Kidney (tissue), 14 donors: ENCODE data around the gene GMEB2. TPM values are rescaled to one million over a fixed set of nuclear protein-coding genes. Genes with fewer than 3 reads are reported as not detected.

Experiments used
- DNase-seq, 5 donors: peaks; one replicate each; pipeline ENCODE4 v3.0.0-alpha.2; 2013 to 2020
- FAIRE-seq: peaks from 2 replicates; lab custom pipeline; 2012; peaks lifted over from hg19 to GRCh38; lab: Jason Lieb, UNC
- H3K27ac ChIP-seq, 2 donors: one replicate each; pipeline ENCODE4 v1.7.0; 2013; ENCODE audit warnings: low read depth in 2 of 2, low read length in 2 of 2, inconsistent platforms in 1 of 2
- H3K27me3 ChIP-seq: one replicate; pipeline ENCODE4 v1.7.1; 2013; ENCODE audit warnings: low read length, inconsistent platforms; ENCODE audit not compliant: control insufficient read depth, insufficient read depth
- H3K36me3 ChIP-seq, 3 donors: one replicate each; pipeline versions ENCODE4 v1.7.0 to v1.7.1; 2013; ENCODE audit warnings: low read length in 3 of 3, control low read depth in 1 of 3, inconsistent platforms in 1 of 3; ENCODE audit not compliant: insufficient read depth in 3 of 3, control insufficient read depth in 2 of 3
- H3K4me1 ChIP-seq, 3 donors: one replicate each; pipeline versions ENCODE4 v1.7.0 to v1.7.1; 2013; ENCODE audit warnings: low read length in 3 of 3, inconsistent platforms in 1 of 3, low read depth in 1 of 3; ENCODE audit not compliant: control insufficient read depth in 2 of 3, insufficient read depth in 2 of 3
- H3K4me3 ChIP-seq, 3 donors: one replicate each; pipeline versions ENCODE4 v1.7.0 to v1.8.1; 2013; ENCODE audit warnings: low read length in 3 of 3, control low read depth in 1 of 3, inconsistent platforms in 1 of 3
- H3K9ac ChIP-seq, 3 donors: one replicate each; pipeline versions ENCODE4 v1.7.0 to v1.7.1; 2013; ENCODE audit warnings: low read length in 3 of 3, control low read depth in 1 of 3, inconsistent platforms in 1 of 3
- H3K9me3 ChIP-seq, 3 donors: one replicate each; pipeline versions ENCODE4 v1.7.0 to v1.7.1; 2013; ENCODE audit warnings: low read length in 3 of 3, control low read depth in 1 of 3, inconsistent platforms in 1 of 3; ENCODE audit not compliant: control insufficient read depth in 2 of 3, insufficient read depth in 1 of 3
- intact Hi-C: fragments of 100-400 bp; cut with DNase I; formaldehyde crosslinking; loops from one replicate; pipeline ENCODE4 v1.11.1; 2022
- polyA plus RNA-seq: library from polyadenylated mRNA; stranded (reverse); fragments of 350-450 nt; fragmentation: Illumina TruSeq; extraction: RNeasy Lipid Tissue Mini Kit (QIAGEN cat#74804); gene quantifications from one replicate; pipeline ENCODE4 v1.2.3, GENCODE V29; 2014; ENCODE audit warnings: low read depth, low replicate concordance; ENCODE audit not compliant: insufficient read depth
- total RNA-seq: library from RNA; stranded (reverse); fragmentation: NEBNext Ultra II Directional; extraction: Animal tissue kit (Norgen Biotek cat#: 25700); gene quantifications from one replicate; pipeline ENCODE4 v1.2.1, GENCODE V29; 2021
- TF ChIP-seq, protein P1 (sequence below): IDR thresholded peaks from 3 replicates; pipeline ENCODE4 v1.5.1; 2012; ENCODE audit warnings: mild to moderate bottlenecking, moderate library complexity, borderline replicate concordance; ENCODE audit not compliant: insufficient read depth; ENCODE audit errors: extremely low read depth
- donor health status: control.
- donor health status: control.
- donor health status: control.
- donor health status: control.
- donor health status: control.
- donor health status: DM: yes; HTN: yes; CAD: no.
- donor health status: Normal renal cell carcinoma (clear cell type).

The GMEB2 gene
- total and polyA plus RNA-seq, 2 donors from 2014 or later: 6.1 to 13.4 TPM

DNA sequence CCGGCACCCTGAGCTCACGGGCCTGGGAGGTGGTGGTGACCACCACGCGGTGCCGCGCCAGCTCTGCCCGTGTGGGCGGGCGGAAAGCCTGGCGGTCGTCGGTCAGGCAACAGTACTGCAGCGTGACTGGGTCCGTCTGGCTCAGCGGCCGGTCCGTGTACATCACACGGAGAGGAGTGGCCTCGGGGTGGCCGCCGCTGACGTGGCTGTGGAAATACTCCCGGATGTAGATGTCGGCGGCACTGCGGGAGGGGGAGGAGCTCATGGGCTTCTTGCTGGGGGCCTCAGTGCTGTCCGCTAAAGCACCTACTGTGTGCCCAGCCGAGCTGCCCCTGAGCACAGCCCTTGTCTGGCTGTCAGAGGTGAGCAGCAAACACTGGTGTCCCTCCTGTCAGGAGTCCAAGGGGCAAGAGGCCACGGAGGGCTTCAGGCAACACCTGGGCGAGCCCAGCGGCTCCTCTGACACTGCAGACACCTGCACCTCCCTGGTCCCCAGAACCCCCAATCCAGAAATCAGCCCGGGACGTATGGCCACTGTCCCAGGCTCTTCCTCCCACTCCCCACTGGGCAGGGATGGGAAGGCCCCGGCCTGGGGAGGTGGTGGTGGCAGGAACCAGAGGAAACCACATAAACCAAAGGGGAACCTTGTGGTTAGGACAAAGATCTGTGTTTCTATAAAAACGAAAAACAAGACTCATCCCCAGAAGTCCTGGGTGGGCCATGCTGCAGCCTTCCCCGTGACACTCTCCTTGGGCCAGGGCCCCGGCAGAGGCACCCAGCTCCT is 59.3 kb downstream of the GMEB2 start:
- Histone ChIP-seq H3K27me3 (no peaks in the 10 kb centered on the region), H3K4me1 (no peaks in the 10 kb centered on the region), H3K9ac (no peak overlapping the region), H3K9me3 (no peaks in the 10 kb centered on the region), H3K4me3 (no peak overlapping the region), H3K36me3 (no peaks in the 10 kb centered on the region), H3K27ac (no peak overlapping the region)
- FAIRE-seq (no peak), DNase-seq (no peak)
- intact Hi-C loops: no loop called here
- TF ChIP-seq, protein P1, sequence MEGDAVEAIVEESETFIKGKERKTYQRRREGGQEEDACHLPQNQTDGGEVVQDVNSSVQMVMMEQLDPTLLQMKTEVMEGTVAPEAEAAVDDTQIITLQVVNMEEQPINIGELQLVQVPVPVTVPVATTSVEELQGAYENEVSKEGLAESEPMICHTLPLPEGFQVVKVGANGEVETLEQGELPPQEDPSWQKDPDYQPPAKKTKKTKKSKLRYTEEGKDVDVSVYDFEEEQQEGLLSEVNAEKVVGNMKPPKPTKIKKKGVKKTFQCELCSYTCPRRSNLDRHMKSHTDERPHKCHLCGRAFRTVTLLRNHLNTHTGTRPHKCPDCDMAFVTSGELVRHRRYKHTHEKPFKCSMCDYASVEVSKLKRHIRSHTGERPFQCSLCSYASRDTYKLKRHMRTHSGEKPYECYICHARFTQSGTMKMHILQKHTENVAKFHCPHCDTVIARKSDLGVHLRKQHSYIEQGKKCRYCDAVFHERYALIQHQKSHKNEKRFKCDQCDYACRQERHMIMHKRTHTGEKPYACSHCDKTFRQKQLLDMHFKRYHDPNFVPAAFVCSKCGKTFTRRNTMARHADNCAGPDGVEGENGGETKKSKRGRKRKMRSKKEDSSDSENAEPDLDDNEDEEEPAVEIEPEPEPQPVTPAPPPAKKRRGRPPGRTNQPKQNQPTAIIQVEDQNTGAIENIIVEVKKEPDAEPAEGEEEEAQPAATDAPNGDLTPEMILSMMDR: no peak

DNA sequence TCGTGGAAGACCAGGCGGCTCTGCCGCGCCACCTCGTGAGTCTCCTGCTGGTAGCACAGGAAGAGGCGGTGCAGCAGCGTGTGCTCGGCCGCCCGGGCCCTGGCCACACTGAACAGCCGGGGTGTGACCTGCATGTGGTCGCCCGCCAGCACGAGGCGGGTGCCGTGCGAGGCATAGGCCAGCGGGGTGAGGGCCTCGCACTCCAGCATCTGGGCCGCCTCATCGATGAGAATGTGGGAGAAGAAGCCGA is 59.8 kb downstream of the GMEB2 start:
- intact Hi-C loops: no loop called here
- Histone ChIP-seq H3K4me3 (no peak overlapping the region), H3K9ac (no peak overlapping the region), H3K9me3 (no peaks in the 10 kb centered on the region), H3K36me3 (no peaks in the 10 kb centered on the region), H3K27ac (no peak overlapping the region), H3K4me1 (no peaks in the 10 kb centered on the region), H3K27me3 (no peaks in the 10 kb centered on the region)
- FAIRE-seq (no peak), DNase-seq (no peak)
- TF ChIP-seq, protein P1: no peak

DNA sequence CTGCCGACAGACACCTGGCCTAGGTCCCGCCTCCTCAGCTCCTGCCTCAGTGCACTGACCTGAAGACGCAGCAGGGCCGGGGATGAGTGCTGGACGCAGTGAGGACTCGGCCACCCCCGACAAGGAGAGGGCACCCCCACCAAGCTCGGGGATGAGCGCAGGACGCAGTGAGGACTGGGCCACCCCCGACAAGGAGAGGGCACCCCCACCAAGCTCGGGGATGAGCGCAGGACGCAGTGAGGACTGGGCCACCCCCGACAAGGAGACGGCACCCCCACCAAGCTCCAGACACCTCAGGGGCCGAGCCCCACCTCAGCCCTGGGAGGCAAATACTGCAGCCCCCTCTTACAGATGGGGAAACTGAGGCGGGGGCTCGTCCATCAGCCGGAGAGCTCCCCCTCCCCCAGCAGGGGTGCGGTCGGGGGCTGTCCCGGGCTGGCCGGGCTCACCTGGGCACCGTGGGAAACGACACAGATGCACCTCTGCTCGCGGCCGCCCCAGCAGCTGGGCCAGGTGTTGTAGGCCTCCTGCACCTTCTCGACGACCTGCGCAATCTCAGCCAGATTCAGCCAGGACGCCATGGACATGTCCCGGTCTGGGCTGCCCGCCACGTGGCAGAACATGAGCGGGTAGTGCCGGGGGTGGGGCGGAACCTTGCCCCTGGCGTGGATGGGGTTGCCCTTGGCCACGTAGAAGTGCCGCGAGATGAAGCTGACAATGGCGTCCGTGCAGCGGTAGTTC is 60.3 kb downstream of the GMEB2 start:
- no peaks in the 10 kb centered on the region for H3K4me1 ChIP-seq
- H3K9ac ChIP-seq: no peak overlapping the region
- H3K9me3 ChIP-seq: no peaks in the 10 kb centered on the region
- TF ChIP-seq, protein P1: no peak
- intact Hi-C loops: no loop called here
- H3K27ac ChIP-seq: no peak overlapping the region
- H3K36me3 ChIP-seq: no peaks in the 10 kb centered on the region
- no peak overlapping the region for H3K4me3 ChIP-seq
- DNase-seq: no peak
- no peak for FAIRE-seq
- no peaks in the 10 kb centered on the region for H3K27me3 ChIP-seq
